ENCODE results near the gene ATP11C. TPM values are rescaled to one million over a fixed set of nuclear protein-coding genes. Genes with fewer than 3 reads are reported as not detected.
"Not testable (repeated sequence)": the region's sequence is repeated elsewhere in the genome, so short reads cannot be mapped to it uniquely, and the experiment has no call there.

Gene ATP11C
- polyA plus RNA-seq, 3 donors = 31.9 to 35.3 (median 32.0) TPM

- DNase-seq = no peak
Observed at GRCh38 chrX:139924696-139925095, 8.2 kb downstream of the ATP11C start.

GRCh38 chrX:139924069-139924695, 8.7 kb downstream of the ATP11C start:
- DNase-seq = no peak

- DNase-seq = not testable (repeated sequence)
Observed at GRCh38 chrX:139921142-139921541, 11.7 kb downstream of the ATP11C start.

- DNase-seq = no peak
Observed at GRCh38 chrX:139920316-139920715, 12.5 kb downstream of the ATP11C start.

GRCh38 chrX:139914421-139914820, 18.4 kb downstream of the ATP11C start:
- DNase-seq = no peak

GRCh38 chrX:139909712-139910111, 23.1 kb downstream of the ATP11C start:
- no peak for DNase-seq

GRCh38 chrX:139907078-139907477, 25.8 kb downstream of the ATP11C start:
- DNase-seq = no peak

- no peak for DNase-seq
Observed at GRCh38 chrX:139905743-139906142, 27.1 kb downstream of the ATP11C start.

- no peak for DNase-seq
Observed at GRCh38 chrX:139905051-139905450, 27.8 kb downstream of the ATP11C start.

- DNase-seq = no peak
Observed at GRCh38 chrX:139903210-139903609, 29.6 kb downstream of the ATP11C start.

GRCh38 chrX:139902559-139902958, 30.3 kb downstream of the ATP11C start:
- no peak for DNase-seq

- DNase-seq = no peak
Observed at GRCh38 chrX:139898334-139898733, 34.5 kb downstream of the ATP11C start.

- no peak for DNase-seq
Observed at GRCh38 chrX:139892512-139892911, 40.3 kb downstream of the ATP11C start.

- DNase-seq = no peak
Observed at GRCh38 chrX:139890991-139891700, 41.7 kb downstream of the ATP11C start.

GRCh38 chrX:139889760-139890159, 43.1 kb downstream of the ATP11C start:
- DNase-seq = no peak

GRCh38 chrX:139883984-139884383, 48.9 kb downstream of the ATP11C start:
- no peak for DNase-seq

GRCh38 chrX:139882299-139882698, 50.6 kb downstream of the ATP11C start:
- DNase-seq = no peak

GRCh38 chrX:139881572-139881971, 51.3 kb downstream of the ATP11C start:
- DNase-seq = peak; percentile 5

- no peak for DNase-seq
Observed at GRCh38 chrX:139881130-139881529, 51.7 kb downstream of the ATP11C start.

- no peak for DNase-seq
Observed at GRCh38 chrX:139877710-139878414, 55.0 kb downstream of the ATP11C start.

- no peak for DNase-seq
Observed at GRCh38 chrX:139875841-139876240, 57.0 kb downstream of the ATP11C start.

- no peak for DNase-seq
Observed at GRCh38 chrX:139869796-139870195, 63.1 kb downstream of the ATP11C start.

GRCh38 chrX:139864640-139865039, 68.2 kb downstream of the ATP11C start:
- DNase-seq = no peak
